ENCODE results near the gene ADRA2C. TPM values are rescaled to one million over a fixed set of nuclear protein-coding genes. Genes with fewer than 3 reads are reported as not detected.

The ADRA2C gene
- total and polyA plus RNA-seq, 2 of the 13 experiments (the other 11 are each of a cell fraction or from before 2014, with no cell fraction given): 15.4 to 69.7 TPM

GRCh38 chr4:3766785-3767569 is 792 bp downstream of the ADRA2C start (continued):
- TF ChIP-seq ZNF142 (CRISPR knock-in tag; IDR thresholded peaks at IDR 0.05) (no peak), BHLHE40 (IDR thresholded peaks at IDR 0.05; ENCODE audit: low read length) (no peak), FOXO4 (CRISPR knock-in tag; conservative IDR thresholded peaks at IDR 0.05) (no peak), FLYWCH1 (CRISPR knock-in tag; IDR thresholded peaks at IDR 0.05) (no peak), NCOA1 (CRISPR knock-in tag; IDR thresholded peaks at IDR 0.05) (no peak), PCBP1 (IDR thresholded peaks at IDR 0.05; ENCODE audit: borderline replicate concordance, low read depth, low read length) (no peak), KDM6A (CRISPR knock-in tag; IDR thresholded peaks at IDR 0.05; ENCODE audit: low read depth) (no peak), ARNTL (CRISPR knock-in tag; IDR thresholded peaks at IDR 0.05) (no peak), ZSCAN21 (CRISPR knock-in tag; IDR thresholded peaks at IDR 0.05; ENCODE audit: borderline replicate concordance) (peak; percentile 31; the same call in 1 of the 2 replicates), HES4 (CRISPR knock-in tag; IDR thresholded peaks at IDR 0.05; ENCODE audit: borderline replicate concordance) (no peak), CREB3 (CRISPR knock-in tag; IDR thresholded peaks at IDR 0.05) (no peak), ZNF710 (CRISPR knock-in tag; IDR thresholded peaks at IDR 0.05; ENCODE audit: borderline replicate concordance) (no peak), AGO2 (optimal IDR thresholded peaks at IDR 0.05; ENCODE audit: low read depth, low read length) (peak; percentile 86), RNF219 (CRISPR knock-in tag; IDR thresholded peaks at IDR 0.05) (no peak), KDM5B (CRISPR knock-in tag; IDR thresholded peaks at IDR 0.05; ENCODE audit: borderline replicate concordance) (peak; percentile 68)

All from HepG2 (cell line).